Lower leg skin (tissue), 4 donors: ENCODE data around the gene TMCC3. TPM values are rescaled to one million over a fixed set of nuclear protein-coding genes. Genes with fewer than 3 reads are reported as not detected.
"Not testable (repeated sequence)": the region's sequence is repeated elsewhere in the genome, so short reads cannot be mapped to it uniquely, and the experiment has no call there.

Experiments
- DNase-seq, 2 donors: peaks; one replicate each; pipeline ENCODE4 v3.0.0-alpha.2; 2019; ENCODE audit warnings: low spot score in 2 of 2
- H3K4me3 ChIP-seq: fragments of 200-600 bp; sonication (generic); 2 replicates; pipeline ENCODE4 v1.5.1; 2017; ENCODE audit warnings: mild to moderate bottlenecking, low read depth; ENCODE audit not compliant: poor library complexity, severe bottlenecking
- CTCF ChIP-seq, 3 donors: fragments of 450-650 bp; IDR thresholded peaks; one replicate each; pipeline ENCODE4 v1.5.1; 2016; ENCODE audit warnings: antibody characterized with exemption in 3 of 3, mild to moderate bottlenecking in 3 of 3, moderate library complexity in 2 of 3
- POLR2A ChIP-seq, 2 donors: fragments of 450-650 bp; IDR thresholded peaks; one replicate each; pipeline ENCODE4 v1.6.1; 2016 to 2017; ENCODE audit warnings: antibody characterized with exemption in 2 of 2, mild to moderate bottlenecking in 1 of 2, moderate library complexity in 1 of 2
- WGBS, 2 donors: methylation state at CpG; one replicate each; pipeline ENCODE4 v1.1.5; 2018; 5-methylcytosine and 5-hydroxymethylcytosine counted together
- intact Hi-C: fragments of 100-400 bp; cut with DNase I; formaldehyde crosslinking; loops from one replicate; pipeline ENCODE4 v1.15.0; 2023; ENCODE audit warnings: low total_unique reads
- total RNA-seq, 4 donors: library from RNA; depleted of rRNA; stranded (reverse); fragments of >200 nt; gene quantifications; one replicate each; pipeline ENCODE4 v1.1.0, GENCODE V29; 2016

Gene TMCC3
- total RNA-seq, 4 donors from 2014 or later = 13.8 to 18.2 (median 17.5) TPM

- 49 to 60% methylated on average over 3 of the region's 3 CpGs for WGBS, 2 donors
- no peak for TF ChIP-seq POLR2A (IDR thresholded peaks at IDR 0.05)
- no peak for TF ChIP-seq CTCF (IDR thresholded peaks at IDR 0.05)
- intact Hi-C loops = no loop called here
- H3K4me3 ChIP-seq = no peak overlapping the region
- DNase-seq = no peak
Observed at GRCh38 chr12:94594443-94594825, 55.9 kb downstream of the TMCC3 start.

- DNase-seq = no peak
- no peak overlapping the region for H3K4me3 ChIP-seq
- TF ChIP-seq POLR2A (IDR thresholded peaks at IDR 0.05) (no peak), CTCF (IDR thresholded peaks at IDR 0.05) (no peak)
- 62 to 70% methylated on average over 4 of the region's 4 CpGs for WGBS, 2 donors
- intact Hi-C loops = no loop called here
Observed at GRCh38 chr12:94593822-94594442, 56.4 kb downstream of the TMCC3 start.

GRCh38 chr12:94592723-94593122, 57.6 kb downstream of the TMCC3 start:
- intact Hi-C loops, DNase-seq, H3K4me3 ChIP-seq: not testable (repeated sequence)
- 86 to 90% methylated on average over 9 of the region's 9 CpGs for WGBS, 2 donors

- no peak for TF ChIP-seq CTCF (IDR thresholded peaks at IDR 0.05)
- no peak for TF ChIP-seq POLR2A (IDR thresholded peaks at IDR 0.05)
- 60 to 67% methylated on average over 6 of the region's 6 CpGs for WGBS, 2 donors
- intact Hi-C loops = no loop called here
- no peak overlapping the region for H3K4me3 ChIP-seq
- DNase-seq = no peak
Observed at GRCh38 chr12:94592080-94592479, 58.3 kb downstream of the TMCC3 start.

- intact Hi-C loops = no loop called here
- DNase-seq = no peak
- 86 to 93% methylated on average over 8 of the region's 8 CpGs for WGBS, 2 donors
- TF ChIP-seq CTCF (IDR thresholded peaks at IDR 0.05) (no peak), POLR2A (IDR thresholded peaks at IDR 0.05) (no peak)
- no peak overlapping the region for H3K4me3 ChIP-seq
Observed at GRCh38 chr12:94590428-94590827, 59.9 kb downstream of the TMCC3 start.

GRCh38 chr12:94589591-94590001, 60.8 kb downstream of the TMCC3 start:
- WGBS, 2 donors = 65 to 66% methylated on average over 5 of the region's 5 CpGs
- intact Hi-C loops = no loop called here
- DNase-seq = no peak
- no peak overlapping the region for H3K4me3 ChIP-seq
- TF ChIP-seq POLR2A (IDR thresholded peaks at IDR 0.05) = no peak
- no peak for TF ChIP-seq CTCF (IDR thresholded peaks at IDR 0.05)
